GM21367 (cell line): ENCODE data around the gene ZNF605.
A peak's percentile ranks its signal among the peaks of the same experiment; 100 is the strongest.
"Not testable (repeated sequence)": the region's sequence is repeated elsewhere in the genome, so short reads cannot be mapped to it uniquely, and the experiment has no call there.

Source experiments
- ATAC-seq: cut with Tn5 transposase; IDR thresholded peaks from one replicate; pipeline ENCODE4 v1.9.1; 2021; ENCODE audit not compliant: unreplicated experiment

The ZNF605 gene

GRCh38 chr12:132908145-132909029, 47.7 kb downstream of the ZNF605 start:
- peak; percentile 90 for ATAC-seq

GRCh38 chr12:132907789-132908144, 48.3 kb downstream of the ZNF605 start:
- not testable (repeated sequence) for ATAC-seq

GRCh38 chr12:132907216-132907615, 48.9 kb downstream of the ZNF605 start:
- no peak for ATAC-seq

GRCh38 chr12:132904718-132905328, 51.3 kb downstream of the ZNF605 start:
- no peak for ATAC-seq

GRCh38 chr12:132899033-132899432, 57.1 kb downstream of the ZNF605 start:
- no peak for ATAC-seq

- ATAC-seq = no peak
Observed at GRCh38 chr12:132888852-132889251, 67.3 kb downstream of the ZNF605 start.

GRCh38 chr12:132887513-132888351, 68.4 kb downstream of the ZNF605 start, which contains the start of gene CHFR:
Gene CHFR, minus strand, starts transcription at chr12:132887605. Its CDS starts 277 bp downstream, at chr12:132887328.
- peak; percentile 97 for ATAC-seq

- ATAC-seq = peak; percentile 17
Observed at GRCh38 chr12:132886529-132887477, 69.3 kb downstream of the ZNF605 start.

- ATAC-seq = no peak
Observed at GRCh38 chr12:132881818-132882217, 74.3 kb downstream of the ZNF605 start.

- ATAC-seq = not testable (repeated sequence)
Observed at GRCh38 chr12:132874620-132875019, 81.5 kb downstream of the ZNF605 start.

GRCh38 chr12:132874175-132874574, 81.9 kb downstream of the ZNF605 start:
- no peak for ATAC-seq

- ATAC-seq = no peak
Observed at GRCh38 chr12:132873724-132874123, 82.4 kb downstream of the ZNF605 start.

- no peak for ATAC-seq
Observed at GRCh38 chr12:132872975-132873421, 83.1 kb downstream of the ZNF605 start.

GRCh38 chr12:132872073-132872855, 83.8 kb downstream of the ZNF605 start:
- no peak for ATAC-seq

- ATAC-seq = no peak
Observed at GRCh38 chr12:132869551-132869950, 86.6 kb downstream of the ZNF605 start.
